Nephron (organoid): Measurements from ENCODE around the gene PCDH15.

Experiments
- H3K27ac Mint-ChIP-seq, 3 experiments: 2 replicates each; pipeline ENCODE4 v1.8.0; 2020; ENCODE audit warnings: mixed read lengths in 3 of 3, mild to moderate bottlenecking in 2 of 3, moderate library complexity in 1 of 3
- H3K27me3 Mint-ChIP-seq: 2 replicates; pipeline ENCODE4 v1.8.0; 2021; ENCODE audit warnings: low read depth, mild to moderate bottlenecking, moderate library complexity, mixed read lengths
- H3K36me3 Mint-ChIP-seq: 2 replicates; pipeline ENCODE4 v1.8.0; 2020; ENCODE audit warnings: low read depth, mixed read lengths
- H3K4me1 Mint-ChIP-seq: 2 replicates; pipeline ENCODE4 v1.8.0; 2020; ENCODE audit warnings: mixed read lengths
- H3K4me3 Mint-ChIP-seq, 3 experiments: 2 replicates each; pipeline ENCODE4 v1.8.0; 2020; ENCODE audit warnings: mild to moderate bottlenecking in 3 of 3, mixed read lengths in 3 of 3, moderate library complexity in 2 of 3
- H3K9me3 Mint-ChIP-seq: 2 replicates; pipeline ENCODE4 v1.8.0; 2020; ENCODE audit warnings: mixed read lengths
- CTCF ChIP-seq, 3 experiments: fragments of 200-600 bp; sonication (generic); IDR thresholded peaks; one replicate each; pipeline ENCODE4 v1.5.0; 2021; ENCODE audit warnings: antibody characterized with exemption in 3 of 3; ENCODE audit not compliant: unreplicated experiment in 3 of 3

Gene PCDH15

GRCh38 chr10:54650547-54650946 is 150.5 kb downstream of the PCDH15 start:
- H3K27ac Mint-ChIP-seq: no peak overlapping the region
- H3K36me3 Mint-ChIP-seq: no peaks in the 10 kb centered on the region
- H3K9me3 Mint-ChIP-seq: no peaks in the 10 kb centered on the region
- TF ChIP-seq CTCF (IDR thresholded peaks at IDR 0.05; ENCODE audit: unreplicated experiment in 3 of 3): no peak
- no peak overlapping the region for H3K4me3 Mint-ChIP-seq
- H3K4me1 Mint-ChIP-seq: no peaks in the 10 kb centered on the region
- H3K27me3 Mint-ChIP-seq: no peaks in the 10 kb centered on the region

GRCh38 chr10:54622017-54622416 is 179.0 kb downstream of the PCDH15 start:
- Mint-ChIP-seq H3K9me3 (peaks cover 7% of the 10 kb centered on the region), H3K4me3 (no peak overlapping the region), H3K27me3 (no peaks in the 10 kb centered on the region), H3K4me1 (no peaks in the 10 kb centered on the region), H3K36me3 (peaks cover 9% of the 10 kb centered on the region), H3K27ac (no peak overlapping the region)
- TF ChIP-seq CTCF (IDR thresholded peaks at IDR 0.05; ENCODE audit: unreplicated experiment in 3 of 3): no peak

- Mint-ChIP-seq H3K27ac (no peak overlapping the region), H3K9me3 (peaks cover 3% of the 10 kb centered on the region), H3K27me3 (no peaks in the 10 kb centered on the region), H3K4me3 (no peak overlapping the region), H3K4me1 (no peaks in the 10 kb centered on the region), H3K36me3 (peaks cover 3% of the 10 kb centered on the region)
- TF ChIP-seq CTCF (IDR thresholded peaks at IDR 0.05; ENCODE audit: unreplicated experiment in 3 of 3): no peak
Observed at GRCh38 chr10:54620352-54620751, 180.7 kb downstream of the PCDH15 start.

GRCh38 chr10:54614072-54614471 is 187.0 kb downstream of the PCDH15 start:
- peaks cover 8% of the 10 kb centered on the region for H3K4me1 Mint-ChIP-seq
- H3K27ac Mint-ChIP-seq: no peak overlapping the region
- no peak for TF ChIP-seq CTCF (IDR thresholded peaks at IDR 0.05; ENCODE audit: unreplicated experiment in 3 of 3)
- H3K9me3 Mint-ChIP-seq: no peaks in the 10 kb centered on the region
- H3K36me3 Mint-ChIP-seq: no peaks in the 10 kb centered on the region
- no peaks in the 10 kb centered on the region for H3K27me3 Mint-ChIP-seq
- no peak overlapping the region for H3K4me3 Mint-ChIP-seq

GRCh38 chr10:54613162-54613561 is 187.9 kb downstream of the PCDH15 start:
- Mint-ChIP-seq H3K36me3 (no peaks in the 10 kb centered on the region), H3K27me3 (no peaks in the 10 kb centered on the region), H3K4me3 (no peak overlapping the region), H3K27ac (peak overlapping the region in 1 of 3 experiments; percentile 0), H3K4me1 (peaks cover 8% of the 10 kb centered on the region), H3K9me3 (no peaks in the 10 kb centered on the region)
- TF ChIP-seq CTCF (IDR thresholded peaks at IDR 0.05; ENCODE audit: unreplicated experiment in 3 of 3): no peak

- no peak for TF ChIP-seq CTCF (IDR thresholded peaks at IDR 0.05; ENCODE audit: unreplicated experiment in 3 of 3)
- H3K27me3 Mint-ChIP-seq: no peaks in the 10 kb centered on the region
- peaks cover 8% of the 10 kb centered on the region for H3K4me1 Mint-ChIP-seq
- H3K27ac Mint-ChIP-seq: no peak overlapping the region
- no peaks in the 10 kb centered on the region for H3K36me3 Mint-ChIP-seq
- H3K4me3 Mint-ChIP-seq: no peak overlapping the region
- H3K9me3 Mint-ChIP-seq: no peaks in the 10 kb centered on the region
Observed at GRCh38 chr10:54609423-54609822, 191.6 kb downstream of the PCDH15 start.
